ENCODE results near the gene CCDC102B.

The CCDC102B gene

GRCh38 chr18:69088973-69089372, 291.1 kb downstream of the CCDC102B start:
- TF ChIP-seq TAF1 (IDR thresholded peaks at IDR 0.05; ENCODE audit: borderline replicate concordance, insufficient read depth, low read length) (no peak), FOXP2 (optimal IDR thresholded peaks at IDR 0.05; ENCODE audit: borderline replicate concordance, extremely low read depth, extremely low read length, insufficient read depth) (no peak), SIN3A (IDR thresholded peaks at IDR 0.05; ENCODE audit: borderline replicate concordance, insufficient read depth, low read length) (no peak), REST (IDR thresholded peaks at IDR 0.05; ENCODE audit: insufficient read depth in 1 of 2, low read depth in 2 of 2, low read length in 2 of 2) (no peak), POLR2AphosphoS5 (IDR thresholded peaks at IDR 0.05; ENCODE audit: low read depth, low read length) (no peak)

- no peak for TF ChIP-seq POLR2AphosphoS5 (IDR thresholded peaks at IDR 0.05; ENCODE audit: low read depth, low read length)
- TF ChIP-seq SIN3A (IDR thresholded peaks at IDR 0.05; ENCODE audit: borderline replicate concordance, insufficient read depth, low read length): no peak
- TF ChIP-seq FOXP2 (optimal IDR thresholded peaks at IDR 0.05; ENCODE audit: borderline replicate concordance, extremely low read depth, extremely low read length, insufficient read depth): no peak
- no peak for TF ChIP-seq REST (IDR thresholded peaks at IDR 0.05; ENCODE audit: insufficient read depth in 1 of 2, low read depth in 2 of 2, low read length in 2 of 2)
- no peak for TF ChIP-seq TAF1 (IDR thresholded peaks at IDR 0.05; ENCODE audit: borderline replicate concordance, insufficient read depth, low read length)
Observed at GRCh38 chr18:69097349-69097748, 299.5 kb downstream of the CCDC102B start.

GRCh38 chr18:69102959-69103358, 305.1 kb downstream of the CCDC102B start:
- TF ChIP-seq SIN3A (IDR thresholded peaks at IDR 0.05; ENCODE audit: borderline replicate concordance, insufficient read depth, low read length): no peak
- no peak for TF ChIP-seq TAF1 (IDR thresholded peaks at IDR 0.05; ENCODE audit: borderline replicate concordance, insufficient read depth, low read length)
- TF ChIP-seq REST (IDR thresholded peaks at IDR 0.05; ENCODE audit: insufficient read depth in 1 of 2, low read depth in 2 of 2, low read length in 2 of 2): no peak
- TF ChIP-seq FOXP2 (optimal IDR thresholded peaks at IDR 0.05; ENCODE audit: borderline replicate concordance, extremely low read depth, extremely low read length, insufficient read depth): no peak
- no peak for TF ChIP-seq POLR2AphosphoS5 (IDR thresholded peaks at IDR 0.05; ENCODE audit: low read depth, low read length)

All from PFSK-1 (cell line).